GM19099 (cell line): Measurements from ENCODE around the gene PTP4A2.

Source experiments
- POLR2A ChIP-seq: IDR thresholded peaks from 3 replicates; pipeline ENCODE4 v1.6.1; 2011; ENCODE audit warnings: low read depth; ENCODE audit not compliant: insufficient read length; ENCODE audit errors: extremely low read depth

Gene PTP4A2

GRCh38 chr1:31957701-31958674 lies 19.8 kb upstream of the PTP4A2 start:
- no peak for TF ChIP-seq POLR2A

GRCh38 chr1:31955917-31956736 lies 18.0 kb upstream of the PTP4A2 start:
- TF ChIP-seq POLR2A = peak; percentile 46

- no peak for TF ChIP-seq POLR2A
Measured at GRCh38 chr1:31954607-31955283, 16.6 kb upstream of the PTP4A2 start.

GRCh38 chr1:31952825-31953220 lies 14.7 kb upstream of the PTP4A2 start:
- TF ChIP-seq POLR2A = no peak

- TF ChIP-seq POLR2A = no peak
Measured at GRCh38 chr1:31951276-31951675, 13.1 kb upstream of the PTP4A2 start.

- no peak for TF ChIP-seq POLR2A
Measured at GRCh38 chr1:31949862-31950261, 11.7 kb upstream of the PTP4A2 start.

- peak; percentile 98 for TF ChIP-seq POLR2A
Measured at GRCh38 chr1:31944205-31945089, 6.3 kb upstream of the PTP4A2 start.

GRCh38 chr1:31943546-31944184 lies 5.5 kb upstream of the PTP4A2 start:
- no peak for TF ChIP-seq POLR2A

GRCh38 chr1:31939484-31940329 lies 1.5 kb upstream of the PTP4A2 start:
- TF ChIP-seq POLR2A = peak; percentile 33

- no peak for TF ChIP-seq POLR2A
Measured at GRCh38 chr1:31937300-31938183, 626 bp downstream of the PTP4A2 start.

GRCh38 chr1:31936981-31937299 lies 1.2 kb downstream of the PTP4A2 start:
- TF ChIP-seq POLR2A = no peak
